Type B pancreatic cell (in vitro differentiated cells): Measurements from ENCODE around the gene LHB. TPM values are rescaled to one million over a fixed set of nuclear protein-coding genes. Genes with fewer than 3 reads are reported as not detected.
"Not testable (repeated sequence)": the region's sequence is repeated elsewhere in the genome, so short reads cannot be mapped to it uniquely, and the experiment has no call there.

Source experiments
- DNase-seq: peaks from one replicate; pipeline ENCODE4 v3.0.0; 2021; ENCODE audit warnings: mixed read lengths; ENCODE audit not compliant: unreplicated experiment; ENCODE audit errors: extremely low spot score
- H3K27ac Mint-ChIP-seq: 2 replicates; pipeline ENCODE4 v1.8.0; 2021; ENCODE audit warnings: mild to moderate bottlenecking, mixed read lengths
- H3K27me3 Mint-ChIP-seq: 2 replicates; pipeline ENCODE4 v1.8.0; 2021; ENCODE audit warnings: mixed read lengths
- H3K36me3 Mint-ChIP-seq: 2 replicates; pipeline ENCODE4 v1.8.0; 2021; ENCODE audit warnings: mixed read lengths
- H3K4me1 Mint-ChIP-seq: one replicate; pipeline ENCODE4 v1.8.0; 2021; ENCODE audit warnings: mixed read lengths; ENCODE audit not compliant: unreplicated experiment
- H3K4me3 Mint-ChIP-seq: 2 replicates; pipeline ENCODE4 v1.8.0; 2021; ENCODE audit warnings: mild to moderate bottlenecking, mixed read lengths
- H3K9me3 Mint-ChIP-seq: 2 replicates; pipeline ENCODE4 v1.8.0; 2021; ENCODE audit warnings: mixed read lengths
- CTCF ChIP-seq: fragments of 200-600 bp; sonication (generic); conservative IDR thresholded peaks from 2 replicates; pipeline ENCODE4 v1.5.0; 2021; ENCODE audit warnings: antibody characterized with exemption, mild to moderate bottlenecking
- total RNA-seq: library from RNA; stranded (reverse); gene quantifications from 2 replicates; pipeline ENCODE4 v1.2.1, GENCODE V29; 2021; ENCODE audit warnings: low replicate concordance

The LHB gene
- total RNA-seq, 1 donor from 2014 or later = not detected

DNA sequence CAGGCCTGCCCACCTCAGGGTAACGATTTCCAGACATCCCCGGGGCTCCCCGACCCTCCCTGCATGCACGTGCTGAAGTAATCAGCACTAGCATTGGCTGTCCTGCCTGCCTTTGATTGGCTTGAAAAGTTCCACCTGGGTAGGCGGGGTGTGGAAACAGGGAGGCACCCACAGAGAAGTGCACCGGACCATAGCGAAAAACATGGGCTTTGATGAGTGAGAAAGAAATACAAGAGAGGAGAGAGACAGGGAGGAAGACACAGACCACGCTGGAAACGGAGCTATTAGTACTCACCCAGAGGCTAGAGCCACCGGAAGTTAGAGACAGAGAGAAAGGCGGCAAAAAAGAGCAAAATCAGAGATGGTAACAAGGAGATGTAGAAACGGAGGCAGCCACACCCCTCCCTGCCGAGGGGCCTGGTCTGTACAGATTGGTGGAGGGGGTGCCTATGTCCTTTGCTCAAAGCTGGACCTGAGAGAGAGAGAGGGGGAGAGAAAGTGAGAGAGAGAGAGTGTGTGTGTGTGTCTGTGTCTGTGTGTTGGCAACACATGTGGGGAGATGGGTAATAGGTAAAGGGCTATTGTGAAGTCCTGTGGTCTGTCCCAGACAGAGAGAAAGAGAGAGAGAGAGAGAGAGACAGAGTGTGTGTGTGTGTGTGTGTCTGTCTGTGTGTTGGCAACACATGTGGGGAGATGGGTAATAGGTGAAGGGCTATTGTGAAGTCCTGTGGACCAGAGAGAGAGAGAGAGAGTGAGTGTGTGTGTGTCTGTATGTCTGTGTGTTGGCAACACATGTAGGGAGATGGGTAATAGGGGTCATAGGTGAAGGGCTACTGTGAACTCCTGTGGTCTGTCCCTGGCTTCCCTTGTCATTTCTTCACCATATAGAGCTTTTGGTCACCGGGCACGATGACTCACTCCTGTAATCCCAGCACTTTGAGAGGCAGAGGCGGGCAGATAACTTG lies 4.3 kb upstream of the LHB start:
- TF ChIP-seq CTCF = no peak
- Mint-ChIP-seq H3K4me1 (peaks cover 13% of the 10 kb centered on the region), H3K4me3 (peak overlapping the region; percentile 12), H3K36me3 (no peaks in the 10 kb centered on the region), H3K27me3 (peaks cover 44% of the 10 kb centered on the region), H3K27ac (no peak overlapping the region), H3K9me3 (no peaks in the 10 kb centered on the region)
- no peak for DNase-seq

- H3K9me3 Mint-ChIP-seq = no peaks in the 10 kb centered on the region
- H3K4me1 Mint-ChIP-seq = peaks cover 13% of the 10 kb centered on the region
- no peak for DNase-seq
- H3K27me3 Mint-ChIP-seq = peaks cover 44% of the 10 kb centered on the region
- peaks cover 6% of the 10 kb centered on the region for H3K36me3 Mint-ChIP-seq
- no peak for TF ChIP-seq CTCF
- no peak overlapping the region for H3K4me3 Mint-ChIP-seq
- H3K27ac Mint-ChIP-seq = no peak overlapping the region
These were observed 3.5 kb upstream of the LHB start for GRCh38 chr19:49020342-49020741.

GRCh38 chr19:49019242-49019932 lies 2.5 kb upstream of the LHB start:
- DNase-seq = no peak
- Mint-ChIP-seq H3K9me3 (no peaks in the 10 kb centered on the region), H3K27me3 (peaks cover 41% of the 10 kb centered on the region), H3K4me1 (peaks cover 13% of the 10 kb centered on the region), H3K27ac (peak overlapping the region; percentile 34), H3K36me3 (peaks cover 6% of the 10 kb centered on the region), H3K4me3 (peak overlapping the region; percentile 71)
- TF ChIP-seq CTCF = peak; percentile 61

DNA sequence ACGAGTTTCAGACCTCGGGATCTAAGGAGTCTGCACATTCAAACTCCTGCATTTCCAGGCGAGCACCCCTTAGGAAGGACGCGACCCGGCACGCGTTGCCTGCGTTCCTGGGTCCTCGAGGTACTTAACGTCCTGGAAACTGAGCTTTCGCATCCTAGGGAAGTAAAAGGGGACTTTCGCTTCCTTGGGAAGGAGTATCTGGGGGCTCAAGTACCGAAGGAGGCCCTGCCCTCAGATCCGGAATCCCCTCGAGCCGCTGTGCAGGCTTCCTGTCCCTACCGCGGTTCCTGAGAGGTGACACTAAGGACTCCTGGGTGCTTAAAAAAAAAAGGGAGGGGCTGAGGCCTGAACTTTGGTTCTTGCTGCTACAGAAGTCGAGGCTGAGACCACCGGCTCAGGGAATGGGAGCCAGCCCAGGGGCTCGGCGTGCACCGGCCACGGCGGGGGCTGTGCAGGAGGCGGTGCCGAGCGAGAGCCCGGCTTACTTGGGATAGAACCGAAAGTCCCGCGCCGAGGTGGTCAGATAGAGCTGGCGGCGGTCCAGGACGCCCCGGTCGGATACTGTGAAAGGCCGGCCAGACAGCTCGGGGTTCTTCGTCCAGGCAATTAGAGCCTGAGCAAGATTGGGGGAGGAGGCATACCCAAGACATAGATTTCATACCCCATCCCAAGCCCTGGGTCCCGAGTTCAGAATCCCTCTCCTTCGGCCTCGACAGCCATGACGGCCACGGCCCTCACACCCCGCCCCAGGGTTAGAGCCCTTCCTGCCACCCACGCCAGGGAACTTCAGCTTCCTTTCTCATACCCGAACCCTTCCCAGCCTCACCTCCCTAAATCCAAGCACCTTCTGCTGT lies 1.7 kb upstream of the LHB start:
- H3K9me3 Mint-ChIP-seq, DNase-seq: not testable (repeated sequence)
- peaks cover 11% of the 10 kb centered on the region for H3K36me3 Mint-ChIP-seq
- peaks cover 13% of the 10 kb centered on the region for H3K4me1 Mint-ChIP-seq
- H3K4me3 Mint-ChIP-seq = peak overlapping the region; percentile 71
- peaks cover 41% of the 10 kb centered on the region for H3K27me3 Mint-ChIP-seq
- peak overlapping the region; percentile 34 for H3K27ac Mint-ChIP-seq

DNA sequence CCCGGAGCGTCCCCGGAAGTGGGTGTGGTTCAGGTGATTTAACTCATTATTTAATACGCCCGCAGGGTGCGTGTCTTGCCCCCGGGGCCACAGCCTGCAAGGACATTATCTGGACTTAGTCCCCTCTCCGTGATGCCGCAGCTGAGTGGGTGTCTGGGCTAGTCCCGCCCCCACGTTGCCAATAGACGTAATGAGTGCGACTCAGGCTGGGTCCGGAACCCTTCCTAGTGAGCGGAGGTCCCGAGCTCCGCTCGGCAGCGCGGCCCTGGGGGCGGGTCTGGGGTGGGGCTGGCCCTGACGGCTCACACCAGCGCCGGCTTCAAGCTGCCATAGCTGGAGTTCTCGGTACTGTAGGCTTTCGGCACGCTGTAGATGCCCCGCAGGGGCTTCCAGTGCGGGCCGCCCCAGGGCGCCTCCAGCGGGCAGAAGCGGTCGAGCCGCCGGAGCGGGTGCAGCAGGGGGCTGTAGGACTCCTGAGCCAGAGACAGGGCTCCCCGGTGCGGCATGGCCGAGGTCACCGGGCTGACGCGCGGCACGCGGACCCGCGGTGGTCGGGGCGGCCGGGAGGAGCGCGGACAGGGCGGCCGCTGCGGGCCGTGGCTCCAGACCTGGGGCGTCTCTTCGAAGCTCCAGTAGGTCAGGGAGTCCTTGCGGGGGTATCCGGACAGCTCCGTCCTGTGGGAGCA lies 918 bp upstream of the LHB start:
- Mint-ChIP-seq H3K36me3 (peaks cover 11% of the 10 kb centered on the region), H3K4me1 (peaks cover 13% of the 10 kb centered on the region), H3K27ac (no peak overlapping the region), H3K9me3 (no peaks in the 10 kb centered on the region), H3K4me3 (peak overlapping the region; percentile 47), H3K27me3 (peaks cover 41% of the 10 kb centered on the region)
- no peak for DNase-seq
- peak; percentile 71 for TF ChIP-seq CTCF
